HFFc6 (cell line): Measurements from ENCODE around the gene AASDHPPT. TPM values are rescaled to one million over a fixed set of nuclear protein-coding genes. Genes with fewer than 3 reads are reported as not detected.
A peak's percentile ranks its signal among the peaks of the same experiment; 100 is the strongest.

ENCODE experiments used
- DNase-seq: peaks from one replicate; pipeline ENCODE4 v3.0.0-alpha.2; 2018
- H3K27ac Mint-ChIP-seq: 2 replicates; pipeline ENCODE4 v1.8.0; 2020; ENCODE audit warnings: mild to moderate bottlenecking, mixed read lengths
- H3K27me3 Mint-ChIP-seq: 2 replicates; pipeline ENCODE4 v1.8.0; 2021; ENCODE audit warnings: mild to moderate bottlenecking, moderate library complexity, mixed read lengths; ENCODE audit not compliant: insufficient read depth
- H3K36me3 Mint-ChIP-seq: 2 replicates; pipeline ENCODE4 v1.8.0; 2021; ENCODE audit warnings: low read depth, mixed read lengths
- H3K4me1 Mint-ChIP-seq: 2 replicates; pipeline ENCODE4 v1.8.0; 2020; ENCODE audit warnings: low read depth, mixed read lengths
- H3K4me3 Mint-ChIP-seq: 2 replicates; pipeline ENCODE4 v1.8.0; 2020; ENCODE audit warnings: mild to moderate bottlenecking, moderate library complexity, mixed read lengths
- H3K9me3 Mint-ChIP-seq: 2 replicates; pipeline ENCODE4 v1.8.0; 2020; ENCODE audit warnings: mild to moderate bottlenecking, mixed read lengths
- total RNA-seq, 6 experiments: library from RNA; stranded (reverse); fragmentation: NEBNext Ultra II Directional; extraction: Animal tissue kit (Norgen Biotek cat#: 25700); gene quantifications; 2 replicates in 1 of 6; 3 replicates in 5 of 6; pipeline ENCODE4 v1.2.3, GENCODE V29; 2021
- TF ChIP-seq, protein P1 (sequence below): fragments of 200-600 bp; sonication (generic); IDR thresholded peaks from 2 replicates; pipeline ENCODE4 v1.5.0; 2021; ENCODE audit warnings: antibody characterized with exemption, mild to moderate bottlenecking

The AASDHPPT gene
- total RNA-seq, 6 experiments from 2014 or later, result 37.5 to 49.1 (median 41.0) TPM

DNA sequence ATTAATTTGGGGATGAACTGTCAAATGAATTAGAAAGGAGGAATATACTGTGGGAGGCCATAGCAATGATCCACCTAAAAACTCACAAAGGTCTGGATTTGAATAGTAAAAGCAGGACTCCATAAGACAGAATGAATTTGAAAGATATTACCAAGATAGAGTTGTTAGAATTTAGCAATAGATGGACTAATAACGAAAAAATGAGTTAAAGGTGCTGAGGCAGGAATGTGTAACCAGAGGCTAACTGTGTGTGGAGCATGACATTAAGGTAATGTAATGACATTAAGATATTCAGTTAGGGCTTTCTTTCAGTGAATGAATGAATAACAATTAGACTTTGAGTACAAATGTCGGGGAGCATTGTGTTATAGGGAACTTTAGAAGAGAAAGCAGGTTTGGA, 51.3 kb downstream of the AASDHPPT start:
- peaks cover 9% of the 10 kb centered on the region for H3K27me3 Mint-ChIP-seq
- no peak overlapping the region for H3K4me3 Mint-ChIP-seq
- H3K36me3 Mint-ChIP-seq, result no peaks in the 10 kb centered on the region
- no peak for DNase-seq
- no peak overlapping the region for H3K27ac Mint-ChIP-seq
- no peaks in the 10 kb centered on the region for H3K9me3 Mint-ChIP-seq
- TF ChIP-seq, protein P1, sequence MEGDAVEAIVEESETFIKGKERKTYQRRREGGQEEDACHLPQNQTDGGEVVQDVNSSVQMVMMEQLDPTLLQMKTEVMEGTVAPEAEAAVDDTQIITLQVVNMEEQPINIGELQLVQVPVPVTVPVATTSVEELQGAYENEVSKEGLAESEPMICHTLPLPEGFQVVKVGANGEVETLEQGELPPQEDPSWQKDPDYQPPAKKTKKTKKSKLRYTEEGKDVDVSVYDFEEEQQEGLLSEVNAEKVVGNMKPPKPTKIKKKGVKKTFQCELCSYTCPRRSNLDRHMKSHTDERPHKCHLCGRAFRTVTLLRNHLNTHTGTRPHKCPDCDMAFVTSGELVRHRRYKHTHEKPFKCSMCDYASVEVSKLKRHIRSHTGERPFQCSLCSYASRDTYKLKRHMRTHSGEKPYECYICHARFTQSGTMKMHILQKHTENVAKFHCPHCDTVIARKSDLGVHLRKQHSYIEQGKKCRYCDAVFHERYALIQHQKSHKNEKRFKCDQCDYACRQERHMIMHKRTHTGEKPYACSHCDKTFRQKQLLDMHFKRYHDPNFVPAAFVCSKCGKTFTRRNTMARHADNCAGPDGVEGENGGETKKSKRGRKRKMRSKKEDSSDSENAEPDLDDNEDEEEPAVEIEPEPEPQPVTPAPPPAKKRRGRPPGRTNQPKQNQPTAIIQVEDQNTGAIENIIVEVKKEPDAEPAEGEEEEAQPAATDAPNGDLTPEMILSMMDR, result no peak
- no peaks in the 10 kb centered on the region for H3K4me1 Mint-ChIP-seq

DNA sequence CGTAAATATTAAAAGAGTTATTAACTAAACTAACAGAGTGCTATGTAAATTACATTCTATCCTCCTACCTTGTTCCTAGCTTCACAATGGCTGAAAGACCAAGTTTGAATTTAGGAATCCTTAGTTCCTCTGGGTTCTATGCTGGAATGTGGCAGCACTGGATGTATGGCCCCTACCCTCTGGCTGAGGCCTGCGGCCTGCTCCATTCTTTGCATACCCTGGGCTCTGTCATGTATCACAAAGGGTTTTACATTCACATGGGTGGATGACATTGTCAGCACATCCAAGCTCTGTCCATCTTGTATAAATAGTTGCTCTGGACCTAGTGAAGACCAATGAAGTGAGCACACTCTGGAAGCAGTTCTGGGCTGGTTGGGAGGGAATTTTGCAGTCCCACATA, 54.5 kb downstream of the AASDHPPT start:
- no peak for DNase-seq
- Mint-ChIP-seq H3K4me3 (no peak overlapping the region), H3K27me3 (peaks cover 9% of the 10 kb centered on the region), H3K36me3 (no peaks in the 10 kb centered on the region), H3K27ac (no peak overlapping the region), H3K4me1 (no peaks in the 10 kb centered on the region), H3K9me3 (no peaks in the 10 kb centered on the region)
- TF ChIP-seq, protein P1, result no peak

DNA sequence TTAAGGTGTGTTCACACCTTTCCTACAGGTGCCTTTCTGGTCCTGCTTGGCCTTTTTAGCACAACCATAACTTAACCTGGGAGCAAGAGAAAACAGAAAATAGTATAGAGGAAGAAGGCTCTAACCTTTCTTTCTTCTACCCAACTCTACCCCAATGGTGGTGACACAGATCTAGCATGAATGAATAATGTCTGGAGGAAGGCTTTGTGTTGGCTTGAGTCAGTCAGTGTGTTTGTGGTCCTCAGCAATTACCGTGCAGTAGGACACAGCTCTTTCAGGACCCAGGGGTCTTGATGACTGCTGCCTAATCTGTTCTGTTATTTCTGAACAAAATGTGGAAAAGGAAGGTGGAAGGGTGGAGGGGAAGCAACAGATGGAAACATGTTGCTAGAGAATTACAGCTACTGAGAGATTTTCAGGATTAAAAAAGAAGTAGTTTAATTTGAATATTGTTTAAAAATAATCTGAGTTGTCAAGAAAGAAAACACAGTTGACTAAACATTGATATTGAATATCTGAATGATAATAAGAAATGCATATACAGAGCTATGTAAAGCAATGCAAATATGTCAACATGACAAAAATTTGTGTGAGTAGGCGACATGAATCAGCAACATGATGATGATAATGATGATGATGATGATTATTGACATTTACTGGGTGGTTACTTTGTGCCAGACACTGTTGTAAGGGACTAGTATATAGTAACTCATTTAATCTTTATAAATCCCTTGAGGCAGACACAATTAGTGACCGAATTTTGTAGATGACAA, 55.3 kb downstream of the AASDHPPT start:
- TF ChIP-seq, protein P1, result no peak
- Mint-ChIP-seq H3K4me1 (no peaks in the 10 kb centered on the region), H3K27me3 (peaks cover 9% of the 10 kb centered on the region), H3K9me3 (no peaks in the 10 kb centered on the region), H3K4me3 (no peak overlapping the region), H3K36me3 (no peaks in the 10 kb centered on the region), H3K27ac (no peak overlapping the region)
- no peak for DNase-seq

DNA sequence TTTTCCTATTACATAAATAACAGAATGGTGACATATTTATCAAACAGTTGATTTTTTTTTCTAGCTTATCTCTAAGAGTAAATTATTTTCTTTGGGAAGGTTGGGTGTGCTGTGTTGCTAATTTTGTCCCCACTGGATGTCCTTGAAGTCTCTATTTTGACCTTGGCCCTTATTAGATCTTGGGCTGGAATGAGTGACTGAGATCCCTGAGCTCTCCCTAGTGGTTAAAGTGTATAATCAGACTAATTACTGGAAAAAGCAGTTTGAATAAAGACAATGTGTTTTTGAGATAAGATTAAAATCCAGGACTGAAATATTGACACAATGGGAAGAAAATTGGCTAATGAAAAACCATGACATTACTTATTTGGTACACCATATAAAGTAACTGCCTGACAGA, 56.1 kb downstream of the AASDHPPT start:
- Mint-ChIP-seq H3K9me3 (no peaks in the 10 kb centered on the region), H3K27ac (no peak overlapping the region), H3K36me3 (no peaks in the 10 kb centered on the region), H3K4me3 (no peak overlapping the region), H3K27me3 (peaks cover 6% of the 10 kb centered on the region), H3K4me1 (no peaks in the 10 kb centered on the region)
- no peak for DNase-seq
- TF ChIP-seq, protein P1, result peak; percentile 54

DNA sequence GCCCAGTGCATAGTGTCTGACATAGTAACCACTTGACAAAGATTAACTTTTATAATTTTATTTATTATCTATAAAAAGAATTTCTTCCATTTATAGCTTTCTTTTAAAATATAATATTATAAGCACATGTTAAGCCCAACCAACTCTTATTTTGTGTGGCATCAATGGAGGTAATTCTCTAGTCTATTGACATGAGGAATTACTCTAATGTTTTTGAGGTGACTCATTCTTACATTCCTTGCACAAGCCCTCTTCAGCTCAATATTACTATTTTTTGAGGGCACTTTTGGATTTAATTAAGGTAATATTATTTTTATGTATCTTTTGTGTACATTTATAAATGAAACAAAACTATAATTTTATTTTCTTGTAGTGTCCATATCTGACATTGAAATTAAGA, 59.6 kb downstream of the AASDHPPT start:
- H3K4me1 Mint-ChIP-seq, result no peaks in the 10 kb centered on the region
- TF ChIP-seq, protein P1, result no peak
- peaks cover 2% of the 10 kb centered on the region for H3K27me3 Mint-ChIP-seq
- no peak overlapping the region for H3K4me3 Mint-ChIP-seq
- DNase-seq, result no peak
- H3K27ac Mint-ChIP-seq, result no peak overlapping the region
- no peaks in the 10 kb centered on the region for H3K9me3 Mint-ChIP-seq
- no peaks in the 10 kb centered on the region for H3K36me3 Mint-ChIP-seq
